Medulla oblongata (tissue), 1 donor: ENCODE measurements around the gene WNK2.
A peak's percentile ranks its signal among the peaks of the same experiment; 100 is the strongest.

Experiments
- DNase-seq: peaks from one replicate; pipeline ENCODE4 v3.0.0-alpha.2; 2015; ENCODE audit errors: extremely low spot score

Gene WNK2

DNA sequence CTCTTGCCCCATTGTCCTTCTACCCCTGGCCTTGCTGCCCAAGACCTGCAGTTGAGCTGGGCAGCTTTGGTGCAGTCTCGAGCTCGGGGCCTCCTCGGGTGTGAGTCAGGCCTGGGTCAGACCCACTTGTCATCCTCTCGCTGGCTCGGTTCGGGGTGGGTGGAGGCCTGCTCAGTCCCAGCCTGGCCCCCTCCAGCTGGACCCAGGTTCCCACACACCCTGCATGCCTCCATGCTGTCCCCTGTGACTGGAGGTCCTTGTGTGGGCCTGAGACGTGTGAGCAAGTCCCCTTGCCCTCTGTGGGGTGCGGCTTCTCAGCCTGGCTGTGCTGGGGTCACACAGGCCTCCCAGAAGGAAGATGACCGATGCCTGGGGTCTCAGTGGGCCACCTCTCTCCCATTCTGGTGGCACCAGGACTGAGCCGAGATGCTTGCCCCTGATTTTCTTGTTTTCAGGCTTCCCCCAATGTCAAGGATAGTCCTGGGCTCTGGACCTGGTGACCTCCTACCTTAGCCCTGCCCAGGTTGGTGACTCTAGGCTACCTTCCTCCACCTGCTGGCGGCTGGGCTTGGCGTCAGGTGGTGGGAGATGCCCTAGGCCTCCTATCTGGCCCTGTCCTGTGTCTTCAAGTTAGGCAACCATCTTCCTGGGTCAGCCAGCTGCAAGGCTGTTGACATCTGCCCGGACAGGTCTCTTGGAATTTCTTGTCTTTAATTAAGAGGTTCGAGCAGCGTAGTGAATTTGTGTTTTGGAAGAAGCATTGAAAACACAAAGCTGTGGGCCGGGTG, 15.1 kb downstream of the WNK2 start:
- DNase-seq = no peak

DNA sequence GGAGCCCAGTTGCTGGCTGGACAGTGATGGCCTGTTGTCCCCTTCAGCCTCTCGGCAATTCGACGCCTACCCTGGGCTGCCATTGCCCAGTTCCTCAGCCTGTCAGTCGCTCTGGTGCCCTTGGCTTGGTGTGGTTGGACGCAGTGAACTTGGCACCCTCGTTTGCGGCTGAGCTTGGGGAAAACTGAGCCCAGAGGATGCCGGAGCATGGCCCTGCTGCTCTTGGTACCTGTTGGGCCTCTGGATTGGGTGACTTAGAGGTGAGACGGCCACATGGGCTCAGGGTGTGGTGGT, 16.5 kb downstream of the WNK2 start:
- DNase-seq = no peak

DNA sequence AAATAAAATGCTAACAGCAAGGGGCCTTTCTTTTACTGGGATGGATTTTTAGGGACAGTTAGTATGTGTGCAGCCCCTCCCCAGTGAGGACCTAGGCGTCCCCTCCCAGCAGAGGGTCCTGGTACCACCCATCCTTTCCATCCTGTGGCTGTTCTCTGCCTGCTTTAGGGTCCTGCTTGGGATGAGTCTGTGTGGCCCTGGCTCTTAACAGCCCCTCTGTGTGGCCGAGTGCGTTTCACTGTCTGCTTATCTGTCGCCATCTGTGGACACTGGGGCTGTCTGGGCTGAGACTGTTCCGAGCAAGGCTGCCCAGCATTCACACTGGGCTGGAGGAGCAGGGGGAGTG, 17.0 kb downstream of the WNK2 start:
- DNase-seq = no peak

DNA sequence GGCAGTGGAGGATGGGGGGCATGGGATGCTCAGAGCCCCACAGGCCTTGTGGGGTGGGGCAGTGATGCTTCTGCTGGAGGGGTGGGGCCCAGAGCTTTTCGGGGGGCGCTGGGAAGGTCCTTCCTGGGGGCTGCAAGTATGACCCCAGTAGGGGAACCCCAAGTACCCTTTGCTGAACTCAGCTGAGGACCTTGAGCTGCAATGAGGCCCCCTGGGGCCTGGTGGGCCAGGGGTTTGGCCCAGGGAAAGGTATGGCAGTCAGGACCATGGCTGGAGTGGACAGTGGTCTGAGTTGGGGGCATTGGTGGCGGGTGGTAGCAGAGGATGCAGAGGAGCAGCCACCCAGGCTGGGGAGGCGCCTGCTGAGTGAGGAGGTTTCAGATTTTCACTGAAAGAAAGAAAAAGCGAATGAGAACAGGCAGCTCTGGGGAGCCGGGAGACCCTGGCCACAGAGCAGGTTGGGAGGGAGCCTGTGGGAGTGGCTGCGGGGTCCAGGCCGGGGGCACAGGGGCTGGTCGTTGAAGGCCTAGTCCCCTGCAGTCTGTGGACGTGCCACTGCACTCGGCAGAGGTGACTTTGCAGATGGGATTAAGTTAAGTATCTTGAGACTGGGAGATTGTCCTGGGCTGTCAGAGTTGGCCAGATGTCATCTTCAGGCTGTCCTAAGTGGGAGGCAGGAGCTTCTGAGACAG, 19.2 kb downstream of the WNK2 start:
- no peak for DNase-seq

DNA sequence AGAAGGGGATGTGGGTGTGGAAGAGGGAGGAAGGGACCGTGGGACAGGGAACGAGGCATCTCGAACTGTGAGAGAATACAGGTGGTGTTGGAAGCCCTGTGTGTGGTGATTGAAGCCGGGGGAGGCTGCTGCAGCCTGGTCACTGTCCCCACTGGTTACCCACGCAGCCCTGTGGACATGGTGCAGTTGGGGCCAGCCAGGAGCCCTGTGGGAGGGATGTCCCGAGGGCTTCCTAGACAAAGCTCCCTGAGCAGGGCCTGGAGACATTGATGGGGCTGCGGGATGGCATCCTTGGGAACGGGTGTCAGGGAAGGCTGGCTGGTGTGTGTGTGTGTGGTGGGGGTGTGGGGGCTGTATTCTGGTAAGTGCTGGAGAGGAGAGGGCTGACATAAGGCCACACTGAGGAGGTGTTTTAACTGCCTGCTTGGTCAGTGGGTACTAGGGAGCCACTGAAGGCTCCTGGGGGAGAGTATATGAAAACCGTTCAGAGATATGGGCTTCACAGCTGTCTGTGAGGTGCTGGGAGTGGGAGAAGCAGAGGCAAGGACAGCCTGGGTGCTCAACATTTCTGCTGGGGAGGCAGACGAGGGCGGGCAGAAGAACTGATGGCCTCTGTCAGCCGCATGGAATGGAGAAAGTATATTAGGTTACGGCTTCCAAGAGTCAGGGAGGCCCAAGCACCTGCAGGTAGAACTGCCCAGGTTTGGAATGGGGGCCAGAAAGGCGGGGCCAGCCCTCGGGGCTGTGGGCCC, 20.0 kb downstream of the WNK2 start:
- no peak for DNase-seq

DNA sequence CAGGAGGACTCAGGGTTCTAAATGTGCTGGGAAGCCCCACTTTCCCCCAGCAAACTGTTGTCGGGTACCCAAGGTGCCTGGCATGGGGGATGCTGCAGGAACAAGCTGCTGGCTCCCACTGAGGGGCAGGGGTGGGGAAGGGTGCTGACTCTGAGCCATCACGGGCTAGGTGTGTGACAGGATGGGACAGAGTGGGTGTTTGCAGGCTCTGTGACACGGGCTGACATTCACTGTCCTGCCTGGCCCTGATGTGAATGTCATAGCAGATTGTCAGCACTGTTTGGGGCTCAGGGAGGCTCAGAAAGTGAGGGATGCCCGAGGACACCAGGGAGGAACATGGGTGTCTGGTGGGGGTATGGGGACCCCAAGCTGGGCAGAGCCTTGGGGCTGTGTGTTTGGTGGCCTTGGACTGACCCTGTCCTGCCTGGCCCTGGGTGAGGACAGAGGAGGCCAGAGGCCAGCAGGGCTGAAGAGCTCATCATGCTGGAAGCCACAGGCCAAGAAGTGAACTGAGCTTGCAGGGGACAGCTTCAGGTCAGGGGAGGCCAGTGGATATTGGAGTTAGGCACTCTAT, 20.6 kb downstream of the WNK2 start:
- DNase-seq = no peak

DNA sequence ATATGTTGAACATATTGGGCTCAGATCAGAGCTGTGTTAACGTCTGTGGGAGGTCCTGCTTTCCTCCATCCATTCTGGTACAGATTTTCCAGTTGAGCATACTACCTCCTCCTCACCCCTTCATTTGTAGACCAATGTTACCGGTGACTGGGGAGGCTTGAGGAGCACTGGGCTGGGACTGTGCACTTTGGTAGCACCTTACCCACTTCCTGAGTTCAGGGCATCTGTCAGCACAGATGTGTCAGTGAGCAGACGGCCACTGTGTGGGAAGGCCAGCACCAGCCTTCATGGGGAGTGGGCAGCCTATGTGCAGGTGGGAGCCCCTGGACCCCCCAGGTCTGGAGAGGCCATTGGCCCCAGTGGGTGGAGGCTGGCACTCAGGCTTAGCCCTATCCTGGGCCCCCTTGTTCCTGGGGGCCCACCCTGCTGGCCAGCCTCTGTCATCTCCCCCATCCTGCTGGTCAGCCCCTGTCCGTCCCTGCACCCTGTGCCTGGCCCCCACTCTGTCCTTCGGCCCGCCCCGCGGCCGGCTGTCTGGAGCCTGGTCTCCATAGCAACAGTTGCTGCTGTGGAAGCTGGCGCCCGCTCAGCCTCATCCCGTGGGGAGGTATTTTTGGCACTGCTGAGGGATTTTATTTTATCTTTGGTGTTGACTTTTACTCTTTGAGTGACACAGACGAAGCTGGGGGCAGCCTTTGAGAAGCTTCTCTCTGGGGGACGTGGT, 21.3 kb downstream of the WNK2 start:
- DNase-seq = peak; percentile 40

DNA sequence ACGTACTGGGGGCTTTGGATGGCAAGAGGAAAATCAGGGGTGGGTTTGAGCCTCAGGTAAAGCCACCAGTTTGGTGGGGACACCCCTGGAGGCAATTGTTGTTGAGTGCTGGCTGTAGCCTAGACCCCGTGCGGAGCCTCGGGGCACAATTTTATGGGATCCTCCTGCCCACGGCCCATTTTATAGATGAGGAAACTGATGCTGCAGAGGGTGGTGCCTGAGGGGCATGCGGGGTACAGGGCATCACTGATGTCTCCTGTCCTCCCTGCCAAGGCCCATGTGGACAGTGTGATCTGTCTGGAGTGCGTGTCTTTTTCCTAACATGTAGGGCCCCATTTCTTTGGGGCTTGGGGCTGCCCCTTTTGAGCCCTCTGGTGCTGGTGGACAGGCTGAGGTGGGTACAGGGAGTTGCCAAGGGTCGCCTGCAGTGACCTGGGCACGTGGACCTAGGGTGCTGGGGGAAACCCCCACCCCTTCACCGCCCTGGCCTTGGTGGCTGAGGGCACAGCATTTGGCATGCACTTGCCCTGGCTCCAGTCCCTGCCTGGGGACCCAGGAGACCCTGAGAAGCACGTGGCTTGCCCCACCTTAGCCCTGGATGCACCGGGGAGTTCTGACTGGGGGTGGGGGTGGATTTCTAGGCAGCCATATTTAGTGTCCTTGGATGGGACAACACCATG, 22.1 kb downstream of the WNK2 start:
- DNase-seq = no peak

DNA sequence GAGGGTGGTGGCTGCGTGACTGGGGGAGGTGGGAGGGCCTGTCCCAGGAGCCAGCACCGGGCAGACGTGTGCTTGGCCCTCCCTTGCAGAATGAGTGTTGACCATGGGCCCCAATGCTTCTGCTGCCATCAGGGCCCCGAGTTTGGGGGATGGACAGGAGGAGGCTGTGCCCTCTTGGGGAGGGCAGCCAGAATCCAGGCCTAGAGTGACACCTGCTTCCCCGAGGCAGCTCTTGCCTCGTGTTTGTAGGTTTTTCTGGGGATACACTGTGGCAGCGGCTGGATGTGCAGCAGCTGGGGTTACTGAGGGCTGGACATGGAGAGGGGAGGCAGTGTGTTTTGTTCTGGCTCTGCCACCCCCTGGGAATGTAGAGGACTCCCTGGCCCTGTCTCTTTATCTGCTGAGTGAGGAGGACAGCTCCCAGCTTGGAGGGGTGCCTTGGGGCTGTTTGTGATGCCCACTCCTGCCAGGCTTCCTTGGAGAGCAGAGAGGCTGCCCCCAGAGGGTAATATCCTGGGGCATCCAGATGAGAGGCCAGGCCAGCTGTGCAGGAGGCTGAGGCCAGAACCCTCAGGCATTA, 22.7 kb downstream of the WNK2 start:
- no peak for DNase-seq

DNA sequence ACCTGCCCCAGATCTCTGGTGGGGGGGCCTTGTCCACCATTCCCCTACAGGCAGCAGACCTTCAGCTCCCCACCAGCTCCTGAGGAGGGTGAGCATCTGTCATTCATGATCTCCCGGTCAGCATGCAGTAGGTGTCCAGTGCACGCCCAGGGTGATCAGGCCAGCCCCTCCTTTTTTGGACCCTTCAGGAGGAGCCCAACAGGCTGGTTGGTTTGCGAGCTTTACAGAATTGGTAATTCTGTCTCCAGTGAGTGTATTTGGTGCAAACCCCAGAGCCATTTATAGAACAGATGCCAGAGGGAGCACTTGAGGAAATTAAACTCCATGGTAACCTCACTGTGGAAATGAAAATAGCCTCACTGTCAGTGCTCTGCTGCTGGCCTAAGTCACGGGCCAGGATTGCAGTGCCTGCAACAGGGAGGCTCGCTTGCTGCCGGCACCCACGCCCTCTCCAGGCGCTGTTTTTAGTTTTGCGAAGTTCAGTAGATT, 23.4 kb downstream of the WNK2 start:
- peak; percentile 81 for DNase-seq

DNA sequence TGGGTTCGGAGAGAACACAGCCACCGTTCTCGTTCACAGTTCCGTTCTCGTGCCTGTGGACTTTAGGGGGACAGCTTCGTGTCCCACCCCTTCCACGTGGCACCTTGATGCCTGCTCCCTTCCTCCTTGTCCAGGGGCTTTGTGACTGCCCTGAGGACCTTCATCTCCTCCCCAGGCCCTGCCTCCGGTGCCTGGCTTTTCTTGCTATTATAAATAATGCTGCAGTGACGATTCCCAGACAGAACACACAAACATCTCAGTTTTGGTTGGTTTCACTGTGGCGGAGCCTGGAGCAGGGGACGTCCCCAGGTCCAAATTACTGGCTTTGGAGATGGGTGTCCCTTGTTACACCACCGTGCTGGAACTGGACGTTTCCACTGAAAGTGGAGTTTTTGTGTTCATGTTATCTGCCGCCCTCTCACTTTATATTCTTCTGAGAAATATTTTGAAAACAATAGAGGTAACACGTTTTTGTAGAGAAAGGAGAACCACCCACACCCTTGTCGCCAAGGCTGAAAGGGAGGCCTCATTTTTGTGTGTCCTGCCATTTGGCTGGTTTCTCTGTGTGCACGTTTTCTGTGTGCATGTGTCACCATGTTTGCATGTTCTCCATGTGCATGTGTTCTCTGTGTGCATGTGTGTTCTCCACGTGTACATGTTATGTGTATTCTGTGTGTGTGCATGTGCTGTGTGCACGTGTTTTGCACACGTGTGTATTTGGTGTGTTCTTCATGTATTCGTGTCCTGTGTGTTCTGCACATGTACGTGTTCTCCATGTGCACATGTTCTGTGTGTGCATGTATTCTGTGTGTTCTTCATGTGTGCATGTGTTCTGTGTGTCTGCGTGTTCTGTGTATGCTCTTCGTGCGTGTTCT, 24.2 kb downstream of the WNK2 start:
- no peak for DNase-seq

DNA sequence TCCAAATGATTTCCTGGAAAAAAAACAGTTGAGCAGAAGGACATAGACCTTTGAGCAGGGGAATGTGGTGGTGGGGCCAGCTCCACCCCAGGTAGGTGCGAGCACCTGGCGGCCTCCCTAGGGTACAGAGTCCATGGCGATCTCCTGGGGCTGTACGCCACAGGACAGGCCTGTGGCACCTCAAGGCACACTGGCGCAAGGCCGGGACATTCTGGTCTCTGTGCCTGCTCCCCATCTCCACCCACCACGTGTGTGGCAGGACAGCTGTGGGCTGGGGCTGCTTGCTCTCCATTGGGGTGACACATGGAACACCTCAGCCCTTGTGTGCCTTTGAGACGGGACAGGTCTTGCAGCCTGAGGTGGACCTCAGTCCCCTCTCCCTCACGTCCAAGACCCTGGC, 25.2 kb downstream of the WNK2 start:
- no peak for DNase-seq

DNA sequence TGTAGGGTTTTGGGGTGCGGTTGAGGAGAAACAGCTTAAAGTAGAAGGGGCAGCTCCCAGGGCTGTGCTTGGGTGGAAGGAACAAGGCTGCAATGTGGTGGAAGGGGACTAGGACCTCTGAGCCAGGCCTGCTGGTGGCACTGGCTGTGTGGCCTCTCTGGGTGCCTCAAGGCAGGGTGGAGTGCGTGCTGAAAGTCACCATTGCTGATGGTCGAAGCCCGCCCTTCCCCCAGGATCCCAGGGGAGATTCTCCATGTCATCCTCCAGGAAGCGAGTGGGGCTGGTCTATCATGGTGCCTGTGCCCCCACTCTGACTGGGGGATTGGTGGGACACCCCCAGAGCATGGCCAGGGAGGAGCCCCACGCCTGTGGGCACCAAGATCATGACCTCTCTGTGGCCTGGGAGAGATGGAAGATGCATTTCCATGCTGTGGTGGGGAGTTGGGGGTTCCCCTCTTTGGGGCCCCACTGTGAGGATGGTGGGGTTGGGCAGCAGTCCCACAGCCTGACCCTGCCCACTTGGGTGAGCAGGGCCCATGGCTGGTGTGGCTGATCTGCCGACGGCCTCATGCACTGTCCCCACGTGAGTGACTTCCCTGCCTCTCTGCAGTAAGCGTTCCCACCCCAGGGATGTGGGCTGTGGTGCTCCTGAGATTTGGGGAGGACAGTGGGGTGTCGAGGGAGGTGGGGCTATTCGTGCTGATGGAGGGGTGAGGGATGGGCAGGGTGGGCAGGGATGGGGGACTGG, 25.8 kb downstream of the WNK2 start:
- DNase-seq = no peak

DNA sequence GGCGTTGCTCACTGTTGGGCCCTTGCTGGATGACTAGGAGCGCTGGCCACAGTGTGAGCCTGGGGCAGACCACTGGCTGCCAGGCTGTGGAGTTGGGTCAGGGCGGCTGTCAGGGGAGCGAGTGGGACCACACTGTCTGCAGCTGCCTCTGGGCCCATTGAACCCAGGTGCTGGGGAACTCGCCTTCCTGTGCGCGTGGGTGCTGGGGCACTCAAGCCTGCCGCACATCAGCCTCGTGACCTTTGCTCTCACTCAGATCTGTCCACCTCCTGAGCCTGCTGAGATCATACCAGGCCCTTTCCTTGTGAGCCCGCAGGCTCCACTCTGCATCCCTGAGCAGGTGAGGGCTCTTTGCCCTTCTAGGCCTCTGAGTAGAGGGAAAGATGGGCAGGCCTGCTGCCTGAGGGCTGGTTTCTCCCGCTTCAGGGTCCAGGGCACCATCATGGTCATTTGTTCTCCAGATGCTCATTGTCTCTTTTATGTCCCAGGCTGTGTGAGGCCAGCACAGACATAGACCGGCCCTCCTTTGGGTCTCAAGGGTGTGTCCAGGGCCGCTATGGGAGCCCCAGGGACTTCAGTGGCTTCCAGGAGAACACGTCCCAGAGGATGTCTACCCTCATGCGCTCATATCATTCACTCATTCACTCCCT, 26.5 kb downstream of the WNK2 start:
- DNase-seq = no peak

DNA sequence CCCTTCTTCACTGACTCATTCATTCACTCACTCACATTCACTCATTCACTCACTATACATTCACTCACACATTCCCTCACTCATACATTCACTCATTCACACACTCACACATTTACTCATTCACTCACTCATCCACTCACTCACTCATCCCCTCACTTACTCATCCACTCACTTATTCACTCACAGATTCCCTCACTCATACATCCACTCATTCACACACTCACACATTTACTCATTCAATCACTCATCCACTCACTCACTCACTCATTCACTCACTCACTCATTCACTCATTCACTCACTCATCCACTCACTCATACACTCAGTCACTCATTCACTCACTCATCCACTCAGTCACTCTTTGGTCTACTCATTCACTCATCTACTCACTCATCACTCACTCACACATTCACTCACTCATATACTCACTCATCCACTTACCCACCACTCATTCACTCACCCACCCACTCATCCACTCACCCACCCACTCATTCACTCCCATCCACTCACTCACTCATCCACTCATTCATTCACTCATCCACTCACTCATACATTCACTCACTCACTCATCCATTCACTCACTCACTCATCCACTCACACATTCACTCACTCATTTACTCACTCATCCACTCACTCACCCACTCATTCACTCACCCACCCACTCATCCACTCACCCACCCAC, 27.2 kb downstream of the WNK2 start:
- DNase-seq = no peak

DNA sequence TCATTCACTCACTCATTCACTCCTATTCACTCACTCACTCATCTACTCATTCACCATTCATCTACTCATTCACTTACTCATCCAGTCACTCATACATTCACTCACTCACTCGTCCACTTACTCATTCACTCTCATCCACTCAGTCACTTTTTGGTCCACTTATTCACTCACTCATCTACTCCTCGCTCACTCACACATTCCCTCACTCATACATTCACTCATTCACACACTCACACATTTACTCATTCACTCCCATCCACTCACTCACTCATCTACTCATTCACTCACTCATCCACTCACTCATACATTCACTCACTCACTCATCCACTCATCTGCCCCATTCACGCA, 27.7 kb downstream of the WNK2 start:
- no peak for DNase-seq

DNA sequence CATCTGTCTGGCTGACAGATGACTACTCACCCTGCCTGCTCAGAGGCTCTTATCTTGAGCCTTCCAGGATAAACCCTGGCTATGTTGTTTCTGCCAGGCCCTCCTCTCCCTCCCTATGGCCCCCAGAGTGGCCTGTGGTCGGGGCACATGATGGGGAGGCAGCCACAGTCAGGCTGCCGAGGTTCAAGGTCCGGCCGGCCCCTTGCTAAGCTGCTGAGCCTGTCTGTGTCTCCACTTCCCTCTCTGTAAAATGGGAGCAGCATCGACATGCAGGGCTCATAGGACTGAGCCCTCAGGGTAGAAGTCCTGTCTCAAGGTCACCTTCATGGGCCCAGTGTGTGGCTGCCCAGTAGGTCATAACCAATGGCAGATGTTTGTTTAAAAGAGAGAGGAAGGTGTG, 28.5 kb downstream of the WNK2 start:
- no peak for DNase-seq

DNA sequence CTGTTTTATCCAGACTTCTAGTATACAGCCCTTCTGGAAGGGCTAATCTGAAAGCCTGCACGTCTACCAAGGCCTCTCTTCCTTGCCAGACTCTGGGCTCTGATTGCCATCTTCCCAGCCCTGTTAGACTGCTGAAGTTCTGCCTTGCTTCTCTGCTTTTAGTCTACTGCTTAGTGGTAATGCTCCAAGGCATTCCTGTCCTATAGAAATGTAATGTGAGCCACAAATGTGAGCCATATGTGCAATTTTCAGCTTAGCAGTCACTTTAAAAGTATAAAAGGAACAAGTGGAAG, 32.1 kb downstream of the WNK2 start:
- no peak for DNase-seq

DNA sequence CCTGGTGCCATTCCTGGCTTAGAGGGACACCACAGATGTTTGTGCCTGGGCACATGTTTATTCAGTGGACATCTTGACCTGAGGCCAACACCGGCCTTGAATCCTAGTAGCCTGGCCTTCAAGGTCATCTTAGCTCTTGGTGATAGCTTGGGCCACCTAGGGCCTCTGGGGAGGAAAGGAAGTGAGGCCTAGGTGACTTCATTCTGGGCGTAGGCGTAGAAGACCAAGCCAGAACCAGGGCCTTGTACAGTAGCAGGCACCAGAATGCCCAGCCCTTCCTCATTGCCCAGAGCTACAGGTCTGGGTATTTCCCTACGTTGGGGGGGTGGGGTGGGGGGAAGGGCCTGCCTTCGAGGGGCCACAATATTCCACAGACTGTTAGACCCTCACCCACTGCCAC, 33.8 kb downstream of the WNK2 start:
- no peak for DNase-seq
